ENCODE results near the gene LRWD1. TPM values are rescaled to one million over a fixed set of nuclear protein-coding genes. Genes with fewer than 3 reads are reported as not detected.

The LRWD1 gene
- total RNA-seq, 3 donors from 2014 or later = 7.4 to 20.6 (median 11.6) TPM

- TF ChIP-seq POLR2AphosphoS5 (IDR thresholded peaks at IDR 0.05) = no peak
- no peak for TF ChIP-seq POLR2A (IDR thresholded peaks at IDR 0.05)
- TF ChIP-seq, protein P1, sequence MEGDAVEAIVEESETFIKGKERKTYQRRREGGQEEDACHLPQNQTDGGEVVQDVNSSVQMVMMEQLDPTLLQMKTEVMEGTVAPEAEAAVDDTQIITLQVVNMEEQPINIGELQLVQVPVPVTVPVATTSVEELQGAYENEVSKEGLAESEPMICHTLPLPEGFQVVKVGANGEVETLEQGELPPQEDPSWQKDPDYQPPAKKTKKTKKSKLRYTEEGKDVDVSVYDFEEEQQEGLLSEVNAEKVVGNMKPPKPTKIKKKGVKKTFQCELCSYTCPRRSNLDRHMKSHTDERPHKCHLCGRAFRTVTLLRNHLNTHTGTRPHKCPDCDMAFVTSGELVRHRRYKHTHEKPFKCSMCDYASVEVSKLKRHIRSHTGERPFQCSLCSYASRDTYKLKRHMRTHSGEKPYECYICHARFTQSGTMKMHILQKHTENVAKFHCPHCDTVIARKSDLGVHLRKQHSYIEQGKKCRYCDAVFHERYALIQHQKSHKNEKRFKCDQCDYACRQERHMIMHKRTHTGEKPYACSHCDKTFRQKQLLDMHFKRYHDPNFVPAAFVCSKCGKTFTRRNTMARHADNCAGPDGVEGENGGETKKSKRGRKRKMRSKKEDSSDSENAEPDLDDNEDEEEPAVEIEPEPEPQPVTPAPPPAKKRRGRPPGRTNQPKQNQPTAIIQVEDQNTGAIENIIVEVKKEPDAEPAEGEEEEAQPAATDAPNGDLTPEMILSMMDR (IDR thresholded peaks at IDR 0.05) = no peak
- Histone ChIP-seq H3K4me1 (no peaks in the 10 kb centered on the region), H3K36me3 (peaks cover 6% of the 10 kb centered on the region), H3K27ac (peak overlapping the region; percentile 40 to 58), H3K9me3 (no peaks in the 10 kb centered on the region), H3K27me3 (no peaks in the 10 kb centered on the region), H3K4me3 (no peak overlapping the region)
- DNase-seq (ENCODE audit: low spot score in 2 of 2) = no peak
- intact Hi-C loops (cut with DNase I; ENCODE audit: low total_unique reads) = no loop called here
Observed at GRCh38 chr7:102427019-102427405, 37.8 kb upstream of the LRWD1 start.

- intact Hi-C loops (cut with DNase I; ENCODE audit: low total_unique reads) = no loop called here
- Histone ChIP-seq H3K27me3 (no peaks in the 10 kb centered on the region), H3K4me1 (no peaks in the 10 kb centered on the region), H3K9me3 (no peaks in the 10 kb centered on the region), H3K4me3 (no peak overlapping the region), H3K36me3 (peaks cover 6% of the 10 kb centered on the region), H3K27ac (no peak overlapping the region)
- TF ChIP-seq POLR2A (IDR thresholded peaks at IDR 0.05) (no peak), POLR2AphosphoS5 (IDR thresholded peaks at IDR 0.05) (no peak)
- TF ChIP-seq, protein P1 (IDR thresholded peaks at IDR 0.05) = no peak
- DNase-seq (ENCODE audit: low spot score in 2 of 2) = no peak
Observed at GRCh38 chr7:102429141-102429899, 35.5 kb upstream of the LRWD1 start.

GRCh38 chr7:102431617-102432298, 33.0 kb upstream of the LRWD1 start:
- no peak for DNase-seq (ENCODE audit: low spot score in 2 of 2)
- Histone ChIP-seq H3K4me1 (no peaks in the 10 kb centered on the region), H3K4me3 (no peak overlapping the region), H3K36me3 (no peaks in the 10 kb centered on the region), H3K9me3 (no peaks in the 10 kb centered on the region), H3K27me3 (no peaks in the 10 kb centered on the region), H3K27ac (peak overlapping the region; percentile 57 to 86)
- TF ChIP-seq POLR2AphosphoS5 (IDR thresholded peaks at IDR 0.05) (no peak), POLR2A (IDR thresholded peaks at IDR 0.05) (no peak)
- TF ChIP-seq, protein P1 (IDR thresholded peaks at IDR 0.05) = no peak
- intact Hi-C loops (cut with DNase I; ENCODE audit: low total_unique reads) = no loop called here

- Histone ChIP-seq H3K36me3 (no peaks in the 10 kb centered on the region), H3K9me3 (no peaks in the 10 kb centered on the region), H3K4me3 (peak overlapping the region; percentile 83 to 98 (median 86)), H3K27ac (peak overlapping the region; percentile 84 to 86), H3K27me3 (no peaks in the 10 kb centered on the region), H3K4me1 (no peaks in the 10 kb centered on the region)
- DNase-seq (ENCODE audit: low spot score in 2 of 2) = no peak
- intact Hi-C loops (cut with DNase I; ENCODE audit: low total_unique reads) = no loop called here
- TF ChIP-seq, protein P1 (IDR thresholded peaks at IDR 0.05) = no peak
- TF ChIP-seq POLR2AphosphoS5 (IDR thresholded peaks at IDR 0.05) (no peak), POLR2A (IDR thresholded peaks at IDR 0.05) (no peak)
Observed at GRCh38 chr7:102432442-102433218, 32.2 kb upstream of the LRWD1 start.
